Fibroblast of skin of back (primary cell): ENCODE data around the gene MED31.
"Not testable (repeated sequence)": the region's sequence is repeated elsewhere in the genome, so short reads cannot be mapped to it uniquely, and the experiment has no call there.

Source experiments
- DNase-seq: peaks from one replicate; pipeline ENCODE4 v3.0.0-alpha.2; 2013

MED31 gene

GRCh38 chr17:6611231-6611630 lies 40.2 kb downstream of the MED31 start:
- no peak for DNase-seq

DNA sequence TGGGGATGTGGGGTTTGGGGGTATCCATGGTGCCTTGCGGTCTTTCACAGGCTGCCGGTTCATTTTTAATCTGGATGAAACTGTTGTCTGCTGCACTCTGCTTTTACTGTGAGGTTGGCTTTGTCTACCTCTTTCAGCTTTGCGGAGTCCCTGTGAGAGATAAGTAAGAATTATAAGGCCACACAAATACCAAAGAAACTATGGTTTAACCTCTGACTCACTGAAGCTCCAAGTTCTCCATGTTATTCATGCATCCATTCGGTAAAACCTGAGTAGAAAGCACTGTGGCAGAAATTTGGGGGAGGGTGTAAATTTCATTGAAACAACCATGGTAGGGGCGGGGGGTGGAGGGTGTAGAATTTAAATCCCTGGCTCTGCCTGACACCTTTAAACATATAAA lies 41.4 kb downstream of the MED31 start:
- DNase-seq = no peak

DNA sequence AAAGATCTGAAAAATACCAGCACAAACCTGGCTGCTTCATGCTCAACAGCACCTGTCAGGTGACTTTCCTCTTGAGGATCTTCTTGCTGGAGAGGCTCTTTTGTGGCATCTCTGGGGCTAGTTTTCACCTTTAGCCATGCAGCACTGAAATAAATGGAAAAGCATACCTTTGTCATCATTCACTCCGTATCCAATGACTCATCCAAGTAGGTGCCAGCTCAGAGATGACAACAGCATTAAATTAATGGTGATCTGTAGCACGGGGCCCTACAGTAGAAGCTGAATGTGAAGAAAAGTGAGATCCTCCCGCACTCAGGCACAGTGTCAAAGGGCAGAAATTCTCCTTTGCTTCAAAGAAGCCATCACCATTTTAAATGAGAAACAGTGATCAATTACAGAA lies 43.1 kb downstream of the MED31 start:
- no peak for DNase-seq

GRCh38 chr17:6605142-6605541 lies 46.3 kb downstream of the MED31 start:
- no peak for DNase-seq

GRCh38 chr17:6603744-6604325 lies 47.6 kb downstream of the MED31 start:
- no peak for DNase-seq

- no peak for DNase-seq
Measured at GRCh38 chr17:6602141-6602540, 49.3 kb downstream of the MED31 start.

DNA sequence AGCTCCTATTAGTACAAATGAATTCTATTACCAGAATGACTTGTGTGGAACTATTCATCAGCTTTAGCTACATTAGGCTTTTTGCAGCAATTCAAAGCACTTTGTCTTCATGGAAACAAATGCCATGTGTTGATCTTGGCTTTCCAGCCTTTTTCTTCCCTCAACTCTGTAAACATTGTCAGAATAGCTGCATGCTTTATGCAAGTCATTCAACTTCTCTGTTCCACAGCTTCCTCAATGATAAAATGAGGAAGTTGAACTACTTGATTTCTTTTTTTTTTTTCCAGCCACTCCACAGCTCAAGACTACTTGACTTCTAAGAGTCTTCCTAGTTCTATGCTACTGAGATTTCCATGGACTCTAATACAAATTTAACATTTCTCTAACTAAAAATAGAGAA lies 52.0 kb downstream of the MED31 start:
- DNase-seq = no peak

GRCh38 chr17:6597727-6598126 lies 53.7 kb downstream of the MED31 start:
- no peak for DNase-seq

DNA sequence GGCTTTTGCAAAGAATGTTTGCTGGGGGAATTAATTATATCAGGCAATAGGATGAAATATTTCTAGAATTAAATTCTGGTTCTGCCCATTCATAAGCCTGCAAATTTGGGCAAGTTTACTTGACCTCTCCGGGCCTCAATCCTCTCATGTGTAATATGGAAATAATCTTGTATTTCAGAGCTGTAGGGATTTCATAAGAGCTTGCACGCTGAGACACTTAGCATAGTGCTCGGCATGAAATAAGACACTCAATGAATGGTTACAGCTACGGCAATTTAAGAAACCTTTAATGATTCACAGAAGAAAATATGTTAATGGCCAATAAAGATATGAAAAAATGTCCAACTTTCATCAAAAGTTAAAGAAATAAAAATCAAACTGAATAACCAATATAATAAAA lies 54.5 kb downstream of the MED31 start:
- DNase-seq = no peak

DNA sequence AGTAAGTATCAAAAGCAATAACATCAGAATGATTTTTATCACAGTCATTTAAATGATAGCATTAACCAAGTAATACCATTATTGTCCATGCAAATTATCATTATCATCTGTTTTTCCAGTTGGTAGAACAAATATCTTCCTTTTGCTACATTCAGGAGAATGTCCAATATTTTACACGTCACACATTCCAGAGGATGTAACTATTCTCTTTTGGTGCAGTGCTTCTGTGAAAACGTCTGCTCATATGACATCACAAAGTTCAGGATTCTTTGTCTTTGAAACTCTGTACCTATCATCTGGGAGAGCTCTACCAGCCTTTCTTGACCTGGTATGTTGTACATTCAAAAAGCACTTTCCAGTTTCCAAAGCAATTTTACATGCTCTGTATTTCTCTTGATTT lies 54.9 kb downstream of the MED31 start:
- DNase-seq = no peak

- DNase-seq = no peak
Measured at GRCh38 chr17:6596081-6596480, 55.3 kb downstream of the MED31 start.

DNA sequence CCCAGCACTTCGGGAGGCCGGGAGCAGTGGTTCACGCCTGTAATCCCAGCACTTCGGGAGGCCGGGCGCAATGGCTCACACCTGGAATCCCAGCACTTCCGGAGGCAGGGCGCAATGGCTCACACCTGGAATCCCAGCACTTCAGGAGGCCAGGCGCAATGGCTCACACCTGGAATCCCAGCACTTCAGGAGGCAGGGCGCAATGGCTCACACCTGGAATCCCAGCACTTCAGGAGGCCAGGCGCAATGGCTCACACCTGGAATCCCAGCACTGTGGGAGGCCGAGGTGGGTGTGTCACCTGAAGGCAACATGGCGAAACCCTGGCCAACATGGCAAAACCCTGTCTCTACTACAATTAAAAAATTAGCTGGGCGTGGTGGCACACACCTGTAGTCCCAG lies 58.0 kb downstream of the MED31 start:
- not testable (repeated sequence) for DNase-seq
